SK-N-SH treated with all-trans-retinoic acid at 6 μM for 48 hours (cell line): Measurements from ENCODE around the gene ZMYND8.
"Not testable (repeated sequence)": the region's sequence is repeated elsewhere in the genome, so short reads cannot be mapped to it uniquely, and the experiment has no call there.

Experiments
- ATAC-seq: fragments of 200-7000 bp; cut with Tn5 transposase; 3 replicates; pipeline ENCODE4 v1.9.1; 2020; ENCODE audit warnings: mild to moderate bottlenecking, moderate library complexity
- ARNTL ChIP-seq: fragments of 450-650 bp; formaldehyde crosslinking; IDR thresholded peaks from 2 replicates; pipeline ENCODE4 v1.5.0; 2020; ENCODE audit warnings: low read depth, mild to moderate bottlenecking, moderate library complexity, borderline replicate concordance
- BACH2 ChIP-seq: fragments of 250-450 bp; sonication (Bioruptor Pico); IDR thresholded peaks from 2 replicates; pipeline ENCODE4 v1.9.0; 2021; ENCODE audit warnings: mild to moderate bottlenecking, borderline replicate concordance
- CSDC2 ChIP-seq: fragments of 250-450 bp; sonication (Bioruptor Pico); IDR thresholded peaks from 2 replicates; pipeline ENCODE4 v1.5.0; 2020; ENCODE audit warnings: mild to moderate bottlenecking, moderate library complexity
- ESRRG ChIP-seq: fragments of 250-450 bp; sonication (Bioruptor Pico); IDR thresholded peaks from 2 replicates; pipeline ENCODE4 v1.6.1; 2021; ENCODE audit warnings: mild to moderate bottlenecking
- GLIS3 ChIP-seq: fragments of 250-450 bp; sonication (Bioruptor Pico); IDR thresholded peaks from 2 replicates; pipeline ENCODE4 v1.5.0; 2020; ENCODE audit warnings: mild to moderate bottlenecking, moderate library complexity
- ISL1 ChIP-seq: fragments of 250-450 bp; sonication (Bioruptor Pico); IDR thresholded peaks from 2 replicates; pipeline ENCODE4 v2.1.2; 2022; ENCODE audit warnings: mild to moderate bottlenecking, moderate library complexity
- OSR1 ChIP-seq: fragments of 250-450 bp; sonication (Bioruptor Pico); IDR thresholded peaks from 2 replicates; pipeline ENCODE4 v1.8.0; 2022; ENCODE audit warnings: moderate library complexity, mild to moderate bottlenecking, inconsistent platforms
- PPARA ChIP-seq: fragments of 250-450 bp; sonication (Bioruptor Pico); IDR thresholded peaks from 2 replicates; pipeline ENCODE4 v1.5.0; 2020; ENCODE audit warnings: mild to moderate bottlenecking, borderline replicate concordance
- RARB ChIP-seq: fragments of 250-450 bp; sonication (Bioruptor Pico); IDR thresholded peaks from 2 replicates; pipeline ENCODE4 v1.8.0; 2021; ENCODE audit warnings: mild to moderate bottlenecking, moderate library complexity
- SNAI2 ChIP-seq: fragments of 250-450 bp; sonication (Bioruptor Pico); IDR thresholded peaks from 2 replicates; pipeline ENCODE4 v1.5.0; 2020; ENCODE audit warnings: mild to moderate bottlenecking, moderate library complexity
- TOX ChIP-seq: fragments of 250-450 bp; sonication (Bioruptor Pico); IDR thresholded peaks from 2 replicates; pipeline ENCODE4 v1.8.0; 2021; ENCODE audit warnings: mild to moderate bottlenecking, moderate library complexity, borderline replicate concordance
- ZC3H10 ChIP-seq: fragments of 250-450 bp; sonication (Bioruptor Pico); IDR thresholded peaks from 2 replicates; pipeline ENCODE4 v1.5.1; 2021; ENCODE audit warnings: mild to moderate bottlenecking, moderate library complexity
- ZFP3 ChIP-seq: fragments of 250-450 bp; sonication (Bioruptor Pico); IDR thresholded peaks from 2 replicates; pipeline ENCODE4 v1.5.0; 2020; ENCODE audit warnings: mild to moderate bottlenecking, moderate library complexity
- ZFP30 ChIP-seq: fragments of 450-650 bp; formaldehyde crosslinking; IDR thresholded peaks from 2 replicates; pipeline ENCODE4 v1.5.0; 2022; ENCODE audit warnings: mild to moderate bottlenecking, moderate library complexity
- ZNF565 ChIP-seq: fragments of 450-650 bp; formaldehyde crosslinking; conservative IDR thresholded peaks from 2 replicates; pipeline ENCODE4 v1.5.0; 2020; ENCODE audit warnings: low read depth, mild to moderate bottlenecking, moderate library complexity
- ZNF70 ChIP-seq: fragments of 450-650 bp; formaldehyde crosslinking; IDR thresholded peaks from 2 replicates; pipeline ENCODE4 v1.5.0; 2020; ENCODE audit warnings: mild to moderate bottlenecking, moderate library complexity
- ZNF8 ChIP-seq: fragments of 450-650 bp; formaldehyde crosslinking; IDR thresholded peaks from 2 replicates; pipeline ENCODE4 v1.5.0; 2020; ENCODE audit warnings: mild to moderate bottlenecking, moderate library complexity
- TF ChIP-seq, protein P1 (sequence below): fragments of 250-450 bp; sonication (Bioruptor Pico); IDR thresholded peaks from 2 replicates; pipeline ENCODE4 v1.5.1; 2021; ENCODE audit warnings: mild to moderate bottlenecking, moderate library complexity
- TF ChIP-seq, protein P2 (sequence below): fragments of 250-450 bp; sonication (Bioruptor Pico); IDR thresholded peaks from 2 replicates; pipeline ENCODE4 v1.5.0; 2020; ENCODE audit warnings: mild to moderate bottlenecking, moderate library complexity
- TF ChIP-seq, protein P3 (sequence below): fragments of 250-450 bp; sonication (Bioruptor Pico); IDR thresholded peaks from 2 replicates; pipeline ENCODE4 v1.5.1; 2020; ENCODE audit warnings: low read depth, mild to moderate bottlenecking, moderate library complexity
- TF ChIP-seq, protein P4 (sequence below): fragments of 250-450 bp; sonication (Bioruptor Pico); IDR thresholded peaks from 2 replicates; pipeline ENCODE4 v1.8.0; 2021; ENCODE audit warnings: low read depth, mild to moderate bottlenecking, moderate library complexity, borderline replicate concordance
- TF ChIP-seq, protein P5 (sequence below): fragments of 250-450 bp; sonication (Bioruptor Pico); IDR thresholded peaks from 2 replicates; pipeline ENCODE4 v1.8.0; 2020; ENCODE audit warnings: mild to moderate bottlenecking, moderate library complexity, borderline replicate concordance

The ZMYND8 gene

DNA sequence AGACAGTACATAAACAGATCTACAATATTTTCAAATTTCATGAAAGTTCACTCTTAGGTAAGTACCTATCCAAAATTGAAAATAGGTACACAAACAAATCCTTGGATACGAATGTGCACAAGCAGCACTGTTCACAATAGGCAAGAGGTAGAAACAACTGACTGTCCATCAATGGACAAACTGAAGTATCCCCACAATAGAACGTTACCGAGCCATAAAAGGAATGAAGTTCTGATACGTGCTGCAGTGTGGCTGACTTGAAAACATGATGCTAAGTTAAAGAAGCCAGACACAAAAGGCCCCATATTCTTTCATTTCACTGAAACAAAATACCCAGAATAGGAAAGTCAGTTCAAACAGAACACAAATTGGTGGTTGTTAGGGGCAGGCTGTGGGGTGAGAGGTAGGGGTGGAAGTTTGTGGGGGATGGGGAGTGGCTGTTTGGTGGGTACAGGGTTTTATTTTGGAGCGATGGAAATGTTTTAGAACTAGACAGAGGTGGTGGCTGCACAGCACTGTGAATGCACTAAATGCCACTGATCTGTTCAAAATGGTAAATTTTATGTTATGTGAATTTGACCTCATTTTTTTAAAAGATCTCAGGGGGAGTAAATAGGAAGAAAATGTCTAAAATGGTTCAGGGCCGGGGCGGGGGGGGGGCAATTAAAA lies 89.5 kb downstream of the ZMYND8 start:
- no peak for ATAC-seq

DNA sequence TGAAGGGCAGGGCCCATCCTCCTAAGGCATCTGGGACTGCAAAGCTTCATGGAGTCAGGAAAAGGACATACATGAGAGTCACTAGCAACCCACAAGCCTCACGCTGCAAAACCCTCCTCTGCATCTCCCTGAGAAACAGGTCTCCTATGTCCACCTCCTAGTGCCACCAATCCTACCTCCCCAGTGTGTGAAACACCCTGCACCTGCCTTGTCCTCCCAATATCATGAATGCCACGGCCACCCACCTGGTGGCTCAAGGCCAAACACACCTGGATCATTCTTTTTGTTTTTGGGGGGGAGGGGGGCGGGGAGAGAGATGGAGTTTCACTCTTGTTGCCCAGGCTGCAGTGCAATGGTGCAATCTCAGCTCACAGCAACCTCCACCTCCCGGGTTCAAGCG lies 90.5 kb downstream of the ZMYND8 start:
- no peak for TF ChIP-seq ESRRG (CRISPR knock-in tag)
- no peak for TF ChIP-seq GLIS3 (CRISPR knock-in tag)
- TF ChIP-seq BACH2, result no peak
- TF ChIP-seq ARNTL (CRISPR knock-in tag), result no peak
- TF ChIP-seq, protein P1, sequence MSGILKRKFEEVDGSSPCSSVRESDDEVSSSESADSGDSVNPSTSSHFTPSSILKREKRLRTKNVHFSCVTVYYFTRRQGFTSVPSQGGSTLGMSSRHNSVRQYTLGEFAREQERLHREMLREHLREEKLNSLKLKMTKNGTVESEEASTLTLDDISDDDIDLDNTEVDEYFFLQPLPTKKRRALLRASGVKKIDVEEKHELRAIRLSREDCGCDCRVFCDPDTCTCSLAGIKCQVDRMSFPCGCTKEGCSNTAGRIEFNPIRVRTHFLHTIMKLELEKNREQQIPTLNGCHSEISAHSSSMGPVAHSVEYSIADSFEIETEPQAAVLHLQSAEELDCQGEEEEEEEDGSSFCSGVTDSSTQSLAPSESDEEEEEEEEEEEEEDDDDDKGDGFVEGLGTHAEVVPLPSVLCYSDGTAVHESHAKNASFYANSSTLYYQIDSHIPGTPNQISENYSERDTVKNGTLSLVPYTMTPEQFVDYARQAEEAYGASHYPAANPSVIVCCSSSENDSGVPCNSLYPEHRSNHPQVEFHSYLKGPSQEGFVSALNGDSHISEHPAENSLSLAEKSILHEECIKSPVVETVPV (CRISPR knock-in tag), result no peak
- TF ChIP-seq ZFP30 (CRISPR knock-in tag), result no peak
- TF ChIP-seq SNAI2 (CRISPR knock-in tag), result no peak
- TF ChIP-seq, protein P2, sequence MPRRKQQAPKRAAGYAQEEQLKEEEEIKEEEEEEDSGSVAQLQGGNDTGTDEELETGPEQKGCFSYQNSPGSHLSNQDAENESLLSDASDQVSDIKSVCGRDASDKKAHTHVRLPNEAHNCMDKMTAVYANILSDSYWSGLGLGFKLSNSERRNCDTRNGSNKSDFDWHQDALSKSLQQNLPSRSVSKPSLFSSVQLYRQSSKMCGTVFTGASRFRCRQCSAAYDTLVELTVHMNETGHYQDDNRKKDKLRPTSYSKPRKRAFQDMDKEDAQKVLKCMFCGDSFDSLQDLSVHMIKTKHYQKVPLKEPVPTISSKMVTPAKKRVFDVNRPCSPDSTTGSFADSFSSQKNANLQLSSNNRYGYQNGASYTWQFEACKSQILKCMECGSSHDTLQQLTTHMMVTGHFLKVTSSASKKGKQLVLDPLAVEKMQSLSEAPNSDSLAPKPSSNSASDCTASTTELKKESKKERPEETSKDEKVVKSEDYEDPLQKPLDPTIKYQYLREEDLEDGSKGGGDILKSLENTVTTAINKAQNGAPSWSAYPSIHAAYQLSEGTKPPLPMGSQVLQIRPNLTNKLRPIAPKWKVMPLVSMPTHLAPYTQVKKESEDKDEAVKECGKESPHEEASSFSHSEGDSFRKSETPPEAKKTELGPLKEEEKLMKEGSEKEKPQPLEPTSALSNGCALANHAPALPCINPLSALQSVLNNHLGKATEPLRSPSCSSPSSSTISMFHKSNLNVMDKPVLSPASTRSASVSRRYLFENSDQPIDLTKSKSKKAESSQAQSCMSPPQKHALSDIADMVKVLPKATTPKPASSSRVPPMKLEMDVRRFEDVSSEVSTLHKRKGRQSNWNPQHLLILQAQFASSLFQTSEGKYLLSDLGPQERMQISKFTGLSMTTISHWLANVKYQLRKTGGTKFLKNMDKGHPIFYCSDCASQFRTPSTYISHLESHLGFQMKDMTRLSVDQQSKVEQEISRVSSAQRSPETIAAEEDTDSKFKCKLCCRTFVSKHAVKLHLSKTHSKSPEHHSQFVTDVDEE, result no peak
- no peak for ATAC-seq

More for the DNA sequence above, 89.5 kb downstream of the ZMYND8 start:
- no peak for TF ChIP-seq SNAI2 (CRISPR knock-in tag)
- no peak for TF ChIP-seq GLIS3 (CRISPR knock-in tag)
- TF ChIP-seq RARB (CRISPR knock-in tag), result no peak
- TF ChIP-seq CSDC2 (CRISPR knock-in tag), result no peak
- TF ChIP-seq, protein P3, sequence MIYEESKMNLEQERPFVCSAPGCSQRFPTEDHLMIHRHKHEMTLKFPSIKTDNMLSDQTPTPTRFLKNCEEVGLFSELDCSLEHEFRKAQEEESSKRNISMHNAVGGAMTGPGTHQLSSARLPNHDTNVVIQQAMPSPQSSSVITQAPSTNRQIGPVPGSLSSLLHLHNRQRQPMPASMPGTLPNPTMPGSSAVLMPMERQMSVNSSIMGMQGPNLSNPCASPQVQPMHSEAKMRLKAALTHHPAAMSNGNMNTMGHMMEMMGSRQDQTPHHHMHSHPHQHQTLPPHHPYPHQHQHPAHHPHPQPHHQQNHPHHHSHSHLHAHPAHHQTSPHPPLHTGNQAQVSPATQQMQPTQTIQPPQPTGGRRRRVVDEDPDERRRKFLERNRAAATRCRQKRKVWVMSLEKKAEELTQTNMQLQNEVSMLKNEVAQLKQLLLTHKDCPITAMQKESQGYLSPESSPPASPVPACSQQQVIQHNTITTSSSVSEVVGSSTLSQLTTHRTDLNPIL (CRISPR knock-in tag), result no peak
- TF ChIP-seq ZC3H10 (CRISPR knock-in tag), result no peak

DNA sequence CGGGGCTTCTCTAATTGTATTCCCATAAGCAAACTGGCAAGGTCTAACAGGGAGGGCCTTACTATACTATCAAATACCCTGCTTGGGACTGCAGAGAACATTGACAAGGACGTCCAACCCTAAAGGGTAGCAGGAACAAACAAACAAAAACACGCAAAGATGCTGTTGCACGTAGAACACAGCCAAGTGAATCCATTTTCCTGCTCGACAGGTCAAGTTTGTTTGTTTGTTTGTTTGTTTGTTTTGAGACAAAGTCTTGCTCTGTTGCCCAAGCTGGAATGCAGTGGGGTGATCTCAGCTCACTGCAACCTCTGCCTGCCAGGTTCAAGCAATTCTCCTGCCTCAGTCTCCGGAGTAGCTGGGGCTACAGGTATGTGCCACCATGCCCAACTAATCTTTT lies 91.3 kb downstream of the ZMYND8 start:
- no peak for TF ChIP-seq SNAI2 (CRISPR knock-in tag)
- TF ChIP-seq PPARA (CRISPR knock-in tag), result no peak
- TF ChIP-seq RARB (CRISPR knock-in tag), result no peak
- no peak for TF ChIP-seq ZNF70 (CRISPR knock-in tag)
- TF ChIP-seq ZFP30 (CRISPR knock-in tag), result no peak
- no peak for TF ChIP-seq TOX (CRISPR knock-in tag)
- TF ChIP-seq, protein P1 (CRISPR knock-in tag), result no peak
- TF ChIP-seq, protein P3 (CRISPR knock-in tag), result no peak
- TF ChIP-seq ZNF8 (CRISPR knock-in tag), result no peak
- no peak for TF ChIP-seq ZNF565 (CRISPR knock-in tag)
- TF ChIP-seq ESRRG (CRISPR knock-in tag), result no peak
- TF ChIP-seq CSDC2 (CRISPR knock-in tag), result no peak
- TF ChIP-seq GLIS3 (CRISPR knock-in tag), result no peak
- TF ChIP-seq, protein P4, sequence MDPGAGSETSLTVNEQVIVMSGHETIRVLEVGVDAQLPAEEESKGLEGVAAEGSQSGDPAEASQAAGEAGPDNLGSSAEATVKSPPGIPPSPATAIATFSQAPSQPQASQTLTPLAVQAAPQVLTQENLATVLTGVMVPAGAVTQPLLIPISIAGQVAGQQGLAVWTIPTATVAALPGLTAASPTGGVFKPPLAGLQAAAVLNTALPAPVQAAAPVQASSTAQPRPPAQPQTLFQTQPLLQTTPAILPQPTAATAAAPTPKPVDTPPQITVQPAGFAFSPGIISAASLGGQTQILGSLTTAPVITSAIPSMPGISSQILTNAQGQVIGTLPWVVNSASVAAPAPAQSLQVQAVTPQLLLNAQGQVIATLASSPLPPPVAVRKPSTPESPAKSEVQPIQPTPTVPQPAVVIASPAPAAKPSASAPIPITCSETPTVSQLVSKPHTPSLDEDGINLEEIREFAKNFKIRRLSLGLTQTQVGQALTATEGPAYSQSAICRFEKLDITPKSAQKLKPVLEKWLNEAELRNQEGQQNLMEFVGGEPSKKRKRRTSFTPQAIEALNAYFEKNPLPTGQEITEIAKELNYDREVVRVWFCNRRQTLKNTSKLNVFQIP, result no peak
- no peak for TF ChIP-seq ISL1 (CRISPR knock-in tag)
- TF ChIP-seq ZFP3 (CRISPR knock-in tag), result no peak
- TF ChIP-seq OSR1 (CRISPR knock-in tag), result no peak
- TF ChIP-seq, protein P5, sequence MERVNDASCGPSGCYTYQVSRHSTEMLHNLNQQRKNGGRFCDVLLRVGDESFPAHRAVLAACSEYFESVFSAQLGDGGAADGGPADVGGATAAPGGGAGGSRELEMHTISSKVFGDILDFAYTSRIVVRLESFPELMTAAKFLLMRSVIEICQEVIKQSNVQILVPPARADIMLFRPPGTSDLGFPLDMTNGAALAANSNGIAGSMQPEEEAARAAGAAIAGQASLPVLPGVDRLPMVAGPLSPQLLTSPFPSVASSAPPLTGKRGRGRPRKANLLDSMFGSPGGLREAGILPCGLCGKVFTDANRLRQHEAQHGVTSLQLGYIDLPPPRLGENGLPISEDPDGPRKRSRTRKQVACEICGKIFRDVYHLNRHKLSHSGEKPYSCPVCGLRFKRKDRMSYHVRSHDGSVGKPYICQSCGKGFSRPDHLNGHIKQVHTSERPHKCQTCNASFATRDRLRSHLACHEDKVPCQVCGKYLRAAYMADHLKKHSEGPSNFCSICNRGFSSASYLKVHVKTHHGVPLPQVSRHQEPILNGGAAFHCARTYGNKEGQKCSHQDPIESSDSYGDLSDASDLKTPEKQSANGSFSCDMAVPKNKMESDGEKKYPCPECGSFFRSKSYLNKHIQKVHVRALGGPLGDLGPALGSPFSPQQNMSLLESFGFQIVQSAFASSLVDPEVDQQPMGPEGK (CRISPR knock-in tag), result no peak
- no peak for TF ChIP-seq ARNTL (CRISPR knock-in tag)
- no peak for ATAC-seq

DNA sequence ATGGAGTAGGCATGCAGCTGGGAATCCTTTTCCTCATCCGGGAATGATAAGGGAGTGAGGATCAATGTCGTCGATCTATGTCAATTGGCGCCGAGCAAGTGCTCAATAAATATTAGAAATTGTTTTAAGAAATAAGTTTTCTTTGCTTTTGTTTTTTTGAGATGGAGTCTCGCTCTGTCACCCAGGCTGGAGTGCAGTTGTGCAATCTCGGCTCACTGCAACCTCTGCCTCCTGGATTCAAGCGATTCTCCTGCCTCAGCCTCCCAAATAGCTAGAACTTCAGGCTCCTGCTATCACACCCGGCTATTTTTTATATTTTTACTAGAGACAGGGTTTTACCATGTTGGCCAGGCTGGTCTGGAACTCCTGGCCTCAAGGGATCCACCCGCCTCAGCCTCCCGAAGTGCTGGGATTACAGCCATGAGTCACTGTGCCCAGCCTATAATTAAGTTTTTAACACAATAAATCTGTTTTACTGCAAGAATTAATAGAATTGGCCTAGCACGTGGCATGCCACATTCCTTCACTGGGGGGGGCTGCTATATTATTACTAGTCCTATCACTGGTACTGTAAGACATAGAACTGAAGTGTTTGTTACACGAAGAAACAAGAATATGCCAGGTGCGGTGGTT lies 92.2 kb downstream of the ZMYND8 start:
- ATAC-seq, result not testable (repeated sequence)
